GM10847 (cell line): ENCODE results near the gene NPFFR2.

Source experiments
- POLR2A ChIP-seq: IDR thresholded peaks from 2 replicates; pipeline ENCODE4 v1.6.1; 2011; ENCODE audit not compliant: insufficient read length; ENCODE audit errors: extremely low read depth

Gene NPFFR2

DNA sequence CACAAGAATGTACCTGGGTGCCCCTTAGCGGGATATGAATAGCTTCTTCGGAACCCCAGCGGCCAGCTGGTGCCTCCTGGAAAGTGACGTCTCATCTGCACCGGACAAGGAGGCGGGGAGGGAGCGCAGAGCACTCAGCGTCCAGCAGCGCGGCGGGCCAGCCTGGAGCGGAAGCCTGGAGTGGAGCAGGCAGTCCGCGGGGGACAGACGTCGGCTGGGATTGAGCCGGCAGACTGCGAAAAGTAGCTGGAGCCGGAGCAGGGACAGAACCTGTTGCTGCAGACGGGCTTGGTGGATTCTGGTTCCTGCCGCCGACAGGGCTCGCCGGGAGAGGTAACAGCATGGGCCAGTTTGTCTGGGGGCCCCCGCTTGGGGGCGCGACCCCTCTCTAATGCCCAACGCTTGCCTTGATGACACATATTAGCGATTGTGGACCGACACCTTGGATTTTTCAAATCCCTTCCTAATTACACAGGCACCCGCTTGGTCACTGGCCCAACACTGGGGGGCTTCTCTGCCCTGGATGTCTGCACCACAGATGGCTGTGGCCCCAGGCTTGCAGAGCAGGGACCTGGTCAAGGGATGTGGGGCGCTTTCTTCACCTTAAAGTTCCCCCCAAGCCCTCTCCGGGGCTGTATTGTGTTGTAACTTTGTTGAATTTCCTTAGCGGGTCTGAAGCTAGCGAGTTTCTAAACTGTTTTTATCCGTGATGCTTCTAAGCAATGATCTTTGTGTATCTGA, at the start of gene NPFFR2:
Gene NPFFR2 (plus strand): TSS at position 133 of the 741 bp plus-strand sequence. CDS start 96,592 bp downstream, outside the sequence.
- no peak for TF ChIP-seq POLR2A

DNA sequence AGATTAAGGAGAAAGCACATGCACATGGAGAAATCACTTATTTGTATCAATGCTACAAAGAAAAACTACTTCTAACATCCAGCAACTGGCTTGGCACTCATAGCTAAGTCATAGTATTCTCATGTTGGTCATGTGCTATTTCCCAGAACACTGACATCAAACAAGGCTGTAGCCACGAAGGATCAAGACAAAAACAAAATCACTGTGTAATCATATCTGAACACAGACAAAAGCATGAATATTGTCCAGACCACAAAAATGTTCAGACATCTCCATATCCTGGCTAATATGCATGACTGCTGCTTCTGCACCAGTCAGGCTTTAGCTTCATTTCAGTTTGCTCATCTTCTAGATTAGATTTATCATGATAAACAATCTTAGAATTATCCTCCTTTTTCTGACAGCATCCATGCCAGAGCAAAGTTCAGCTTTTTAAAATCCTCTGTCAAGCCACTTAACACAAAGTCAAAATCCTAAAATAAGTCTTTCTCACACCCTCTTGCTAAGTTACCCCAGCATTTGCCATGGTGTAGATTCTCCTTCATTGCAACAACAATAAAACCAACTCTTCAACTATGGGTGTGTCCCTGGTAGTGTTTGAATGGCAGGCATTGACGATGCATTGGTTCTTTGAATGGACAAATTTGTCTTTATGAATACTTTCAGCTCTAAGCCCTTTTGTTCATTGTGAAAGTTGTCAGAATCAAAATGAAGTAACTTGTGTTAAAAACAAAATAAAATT, 39.1 kb upstream of the NPFFR2 start:
- TF ChIP-seq POLR2A = no peak

GRCh38 chr4:71994559-71994958, 37.2 kb upstream of the NPFFR2 start:
- TF ChIP-seq POLR2A = no peak

- TF ChIP-seq POLR2A = no peak
These were observed 36.5 kb upstream of the NPFFR2 start for GRCh38 chr4:71995297-71995696.

- TF ChIP-seq POLR2A = no peak
These were observed 25.2 kb upstream of the NPFFR2 start for GRCh38 chr4:72006586-72006985.

DNA sequence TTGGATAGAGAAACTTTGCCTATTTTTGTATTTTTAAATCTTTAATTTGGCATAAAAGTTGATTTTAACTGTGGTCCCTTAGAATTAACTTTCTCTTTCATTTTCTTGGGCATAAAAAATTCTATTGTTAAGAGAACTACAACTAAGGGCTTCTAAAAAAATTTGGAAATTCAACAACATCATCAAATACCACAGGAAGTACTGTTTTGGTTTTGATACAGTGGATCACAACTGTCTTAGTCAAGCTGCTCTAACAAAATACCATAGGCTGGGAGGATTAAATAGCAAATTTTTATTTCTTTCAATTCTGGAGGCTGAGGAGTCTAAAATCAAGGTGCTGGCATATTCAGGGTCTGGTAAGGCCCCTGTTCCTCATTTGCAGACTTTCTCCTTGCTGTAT, 19.9 kb upstream of the NPFFR2 start:
- TF ChIP-seq POLR2A = no peak

DNA sequence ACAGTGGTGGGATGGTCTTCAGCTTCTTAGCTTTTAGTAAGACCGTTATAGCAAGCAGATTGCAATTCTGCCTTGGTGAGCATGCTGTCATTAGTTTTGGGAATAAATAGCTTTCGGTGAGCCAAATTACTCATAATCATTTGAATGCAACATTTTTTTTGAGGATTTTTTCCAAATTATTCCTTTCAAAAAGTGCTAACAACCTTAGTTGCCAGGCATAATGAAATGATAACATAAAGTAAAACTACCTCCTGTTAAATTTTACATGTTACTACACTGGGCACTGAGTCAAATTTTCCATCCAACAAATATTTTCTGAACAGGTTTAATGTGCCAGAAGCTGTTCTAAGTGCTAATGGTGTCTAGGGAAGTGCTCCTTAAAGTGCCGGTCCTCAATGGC, 15.8 kb upstream of the NPFFR2 start:
- TF ChIP-seq POLR2A = no peak

DNA sequence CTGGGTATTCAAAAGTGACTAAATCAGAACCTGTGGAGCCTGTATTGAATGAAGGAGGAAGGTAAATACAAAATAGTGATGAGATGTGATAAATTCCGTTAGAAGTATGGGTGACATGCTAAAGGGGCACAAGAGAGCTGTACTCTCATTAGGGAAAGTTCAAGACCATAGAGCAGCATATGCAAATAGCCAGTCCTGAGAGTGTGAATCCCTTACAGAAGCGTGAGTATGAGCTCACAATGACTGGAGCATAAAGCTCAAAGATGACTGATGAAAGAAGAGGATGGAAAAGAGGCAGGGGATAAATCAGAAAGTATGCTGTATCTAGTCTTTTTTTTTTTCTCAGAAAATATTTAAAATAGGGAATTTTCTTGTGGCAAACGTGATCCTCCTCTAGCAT, 12.1 kb upstream of the NPFFR2 start:
- no peak for TF ChIP-seq POLR2A

DNA sequence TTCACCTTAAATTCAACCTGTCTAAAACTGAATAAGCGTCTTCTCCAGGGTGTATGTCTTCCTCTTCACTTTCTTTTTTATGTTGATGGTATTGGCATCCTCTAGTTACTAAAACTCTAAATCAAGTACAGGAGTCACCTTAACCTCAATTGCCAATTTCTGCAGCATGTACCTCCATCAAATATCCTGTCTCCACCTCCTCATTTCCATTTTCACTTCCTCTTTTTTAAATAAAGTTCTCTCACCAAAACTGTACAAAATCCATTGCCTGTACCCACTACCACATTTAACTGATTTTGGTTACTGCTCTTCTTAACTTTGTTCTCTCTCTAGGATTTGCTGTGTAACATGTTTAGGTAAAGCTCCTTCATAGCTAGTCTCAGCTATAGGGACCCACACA, 9.2 kb upstream of the NPFFR2 start:
- no peak for TF ChIP-seq POLR2A

DNA sequence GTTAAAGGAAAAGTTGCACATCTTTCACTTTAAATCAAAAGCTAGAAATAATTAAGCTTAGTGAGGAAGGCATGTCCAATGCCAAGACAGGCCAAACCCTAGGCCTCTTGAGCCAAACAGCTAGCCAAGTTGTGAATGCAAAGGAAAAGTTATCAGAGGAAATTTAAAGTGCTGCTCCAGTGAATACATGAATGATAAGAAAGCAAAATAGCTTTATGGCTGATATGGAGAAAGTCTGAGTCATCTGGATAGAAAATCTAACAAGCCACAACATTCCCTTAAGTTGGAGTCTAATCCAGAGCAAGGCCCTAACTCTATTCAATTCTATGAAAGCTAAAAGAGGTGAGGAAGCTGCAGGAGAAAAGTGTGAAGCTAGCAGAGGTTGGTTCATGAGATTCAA, 23.8 kb downstream of the NPFFR2 start:
- TF ChIP-seq POLR2A = no peak

- no peak for TF ChIP-seq POLR2A
These were observed 31.9 kb downstream of the NPFFR2 start for GRCh38 chr4:72063726-72064125.

DNA sequence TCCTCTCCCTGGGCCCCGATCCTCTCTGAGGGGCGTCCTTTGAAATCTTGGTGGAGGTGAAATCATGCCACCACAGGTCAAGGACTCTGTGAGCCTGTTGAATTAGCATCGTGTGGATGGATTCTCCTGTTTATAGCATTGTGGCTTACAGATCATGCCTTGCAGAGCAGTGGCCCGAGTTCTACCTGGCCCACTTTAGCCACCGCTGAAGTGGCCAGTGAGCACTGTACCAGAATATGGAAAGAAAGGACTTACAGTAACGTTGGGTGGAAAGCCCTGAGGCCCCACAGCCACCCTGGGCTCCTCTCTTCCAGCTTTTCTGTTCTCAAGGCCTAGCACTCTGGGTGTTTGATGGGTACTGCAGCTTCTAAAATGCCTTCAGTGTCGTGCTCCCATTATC, 35.3 kb downstream of the NPFFR2 start:
- TF ChIP-seq POLR2A = no peak

- TF ChIP-seq POLR2A = no peak
These were observed 42.0 kb downstream of the NPFFR2 start for GRCh38 chr4:72073816-72074215.

- no peak for TF ChIP-seq POLR2A
These were observed 44.8 kb downstream of the NPFFR2 start for GRCh38 chr4:72076562-72076961.

DNA sequence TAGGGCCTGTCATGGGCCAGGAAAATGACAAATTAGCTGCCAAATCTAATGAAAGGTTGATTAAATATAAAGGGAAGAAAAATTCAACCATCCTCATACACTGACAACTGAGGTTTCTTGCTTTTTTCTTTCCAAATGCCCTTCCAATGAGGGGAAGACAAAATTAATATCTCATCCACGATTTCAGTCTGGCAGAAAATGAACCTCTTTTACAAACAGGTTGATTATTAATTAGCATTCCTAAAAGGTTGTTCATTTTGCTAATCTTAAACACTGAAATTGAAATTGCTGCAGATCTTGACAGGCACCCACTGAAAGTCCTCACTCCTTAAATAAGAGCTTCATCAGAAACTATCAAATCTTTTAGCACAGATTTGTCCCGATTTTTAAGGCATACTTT, 45.5 kb downstream of the NPFFR2 start:
- TF ChIP-seq POLR2A = no peak

GRCh38 chr4:72084587-72085011, 52.8 kb downstream of the NPFFR2 start:
- no peak for TF ChIP-seq POLR2A

GRCh38 chr4:72094059-72094797, 62.4 kb downstream of the NPFFR2 start:
- no peak for TF ChIP-seq POLR2A

- no peak for TF ChIP-seq POLR2A
These were observed 75.7 kb downstream of the NPFFR2 start for GRCh38 chr4:72107456-72107855.
